Subcutaneous adipose tissue (tissue), 4 donors: ENCODE data around the gene TTLL11. TPM values are rescaled to one million over a fixed set of nuclear protein-coding genes. Genes with fewer than 3 reads are reported as not detected.

Experiments used
- CTCF ChIP-seq: fragments of 450-650 bp; IDR thresholded peaks from one replicate; pipeline ENCODE4 v1.5.1; 2016; ENCODE audit warnings: low read depth, mild to moderate bottlenecking, control low read depth, antibody characterized with exemption, moderate library complexity
- total RNA-seq, 4 donors: library from RNA; depleted of rRNA; stranded (reverse); fragments of >200 nt; gene quantifications; one replicate each; pipeline ENCODE4 v1.1.0, GENCODE V29; 2016

Gene TTLL11
- total RNA-seq, 4 donors from 2014 or later = 4.4 to 8.7 (median 6.4) TPM

DNA sequence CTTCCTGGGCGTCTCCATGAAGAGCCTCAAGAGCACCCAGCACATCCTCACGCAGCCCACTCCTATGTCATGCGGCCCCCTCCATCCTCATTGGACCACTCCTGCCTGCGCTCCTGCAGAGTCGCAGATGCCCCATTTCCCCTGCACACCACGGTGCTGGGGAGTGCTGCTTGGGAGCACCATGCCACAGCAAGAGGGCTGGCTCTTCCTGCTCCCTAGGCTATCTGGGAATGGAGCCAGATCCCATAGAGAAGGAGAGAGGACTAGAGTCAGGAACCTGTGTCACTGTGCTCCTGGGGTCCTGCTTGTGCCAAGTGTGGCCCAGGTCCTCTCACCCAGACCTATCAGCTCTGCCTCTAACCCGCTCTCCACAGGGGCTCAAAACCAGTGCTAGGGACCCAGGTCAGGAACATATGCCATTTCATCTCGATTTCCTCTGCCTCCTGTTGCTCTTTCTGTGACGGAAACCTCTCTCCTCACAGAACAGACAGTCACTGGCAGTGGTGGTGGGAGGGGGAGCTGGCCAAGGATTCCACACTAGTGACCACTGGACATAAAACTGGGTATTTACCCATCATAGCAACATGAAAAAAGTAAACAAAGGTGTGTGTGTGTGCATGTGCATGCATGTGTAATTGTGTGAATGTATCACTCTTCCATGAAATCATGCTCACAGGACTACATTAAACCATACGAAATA, 178.4 kb downstream of the TTLL11 start:
- TF ChIP-seq CTCF = no peak

DNA sequence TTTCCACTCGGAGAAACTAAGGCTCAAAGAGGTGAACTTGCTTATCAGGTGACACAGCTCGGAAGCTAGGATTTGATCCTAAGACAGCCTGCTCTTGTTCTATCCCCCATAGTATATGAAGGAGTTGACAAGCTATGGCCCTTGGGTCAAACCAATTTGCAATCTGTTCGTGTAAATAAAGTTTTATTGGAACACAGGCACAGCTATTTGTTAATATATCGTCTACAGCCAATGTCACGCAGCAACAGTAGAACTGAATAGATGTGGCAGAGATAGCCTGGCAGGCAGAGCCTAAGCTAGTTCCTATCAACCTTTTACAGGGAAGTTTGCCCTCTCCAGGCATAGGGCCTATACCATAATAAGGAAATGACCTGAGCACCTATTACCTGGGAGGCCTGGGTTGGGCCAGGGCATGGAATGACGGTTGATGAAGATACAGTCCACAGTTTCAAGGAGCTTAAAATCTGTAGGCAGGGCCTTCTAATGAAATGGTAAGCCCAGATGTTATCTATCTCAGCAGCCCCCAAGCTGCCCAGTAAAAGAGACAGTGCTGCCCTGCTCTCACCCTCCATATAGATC, 179.0 kb downstream of the TTLL11 start:
- no peak for TF ChIP-seq CTCF

DNA sequence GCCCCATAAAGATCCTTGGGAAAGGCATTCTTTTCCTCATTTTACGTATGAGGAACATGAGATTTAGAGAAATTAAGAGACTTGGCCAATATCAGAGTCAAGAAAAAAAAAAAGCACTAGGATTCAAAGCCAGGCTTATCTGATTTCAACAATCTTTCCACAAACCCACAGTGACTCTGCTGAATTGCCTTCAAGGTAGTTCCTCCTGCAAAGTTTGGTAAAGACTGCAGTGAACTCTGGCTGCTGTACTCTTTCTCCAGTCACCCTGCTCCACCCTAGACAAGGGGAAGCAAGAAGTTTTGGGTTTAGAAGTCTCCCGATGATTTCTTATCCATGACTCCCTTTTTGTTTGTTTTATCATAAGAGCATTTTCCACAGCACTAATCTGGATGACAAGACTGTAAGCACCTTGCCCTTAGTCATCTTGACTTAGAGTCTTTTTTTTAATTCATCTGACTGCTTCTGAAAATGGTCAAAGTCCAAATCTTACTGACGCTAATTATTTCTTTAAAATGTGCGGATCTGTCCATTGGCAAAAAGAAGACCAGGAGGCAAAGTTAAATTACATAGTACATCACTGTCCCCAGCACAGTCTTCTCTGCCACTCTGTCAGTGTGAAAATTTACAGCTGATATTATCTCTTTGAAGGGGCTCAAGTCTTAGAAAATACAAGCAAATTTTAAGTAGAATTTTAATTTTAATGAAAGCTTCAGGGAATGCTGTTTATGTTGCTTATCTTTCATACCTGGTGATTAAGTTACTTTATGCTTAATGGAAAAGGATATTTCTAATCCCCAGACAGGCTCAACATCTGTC, 180.1 kb downstream of the TTLL11 start:
- TF ChIP-seq CTCF = no peak

DNA sequence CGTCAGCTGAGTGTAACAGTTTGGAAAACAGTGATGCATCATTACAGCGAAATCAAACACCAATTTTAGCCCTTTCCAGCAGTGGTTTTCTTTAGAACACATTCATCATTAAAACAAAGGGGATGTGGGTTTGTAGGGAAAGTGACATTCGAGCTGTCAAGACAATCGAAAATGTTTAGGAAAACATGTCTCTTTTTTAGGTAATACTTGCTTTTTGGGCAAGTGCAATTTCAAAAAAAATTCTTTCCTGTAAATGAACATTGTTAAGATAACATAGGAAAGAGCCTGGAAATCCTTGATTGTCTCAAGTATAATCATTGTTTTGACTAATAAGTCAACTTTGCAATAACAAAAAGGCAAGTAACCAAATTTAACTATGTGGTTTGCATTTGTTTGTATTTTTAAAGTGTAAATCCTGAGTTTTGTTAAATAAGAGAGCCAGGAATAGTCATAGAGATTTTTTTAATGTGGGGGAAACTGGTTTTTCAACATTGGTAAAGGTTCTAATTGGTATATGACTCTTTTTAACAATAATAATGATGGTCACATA, 182.5 kb downstream of the TTLL11 start:
- TF ChIP-seq CTCF = no peak

GRCh38 chr9:121909111-121909510, 184.0 kb downstream of the TTLL11 start:
- TF ChIP-seq CTCF = no peak

- no peak for TF ChIP-seq CTCF
These were observed 186.8 kb downstream of the TTLL11 start for GRCh38 chr9:121906074-121906870.
